Activated CD4-positive, alpha-beta T cell treated with anti-CD3 and anti-CD28 coated beads, Interleukin-2, amount 50 U/mL, for 24 hours (primary cell): ENCODE data around the gene GRID2.
"Not testable (repeated sequence)": the region's sequence is repeated elsewhere in the genome, so short reads cannot be mapped to it uniquely, and the experiment has no call there.

Experiments used
- DNase-seq, 2 donors: peaks; one replicate each; pipeline ENCODE4 v3.0.0-alpha.2; 2020; ENCODE audit warnings: low read depth in 1 of 2, low spot score in 1 of 2

The GRID2 gene

GRCh38 chr4:92305148-92305877 lies 1.5 kb downstream of the GRID2 start:
- DNase-seq, result no peak

GRCh38 chr4:92305878-92306520 lies 2.2 kb downstream of the GRID2 start:
- DNase-seq, result no peak

GRCh38 chr4:92307181-92307580 lies 3.4 kb downstream of the GRID2 start:
- DNase-seq, result no peak

- DNase-seq, result no peak
These were observed 4.1 kb downstream of the GRID2 start for GRCh38 chr4:92307866-92308265.

- DNase-seq, result no peak
These were observed 13.3 kb downstream of the GRID2 start for GRCh38 chr4:92317047-92317446.

- DNase-seq, result no peak
These were observed 24.3 kb downstream of the GRID2 start for GRCh38 chr4:92328095-92328494.

- DNase-seq, result no peak
These were observed 29.2 kb downstream of the GRID2 start for GRCh38 chr4:92333016-92333415.

GRCh38 chr4:92334716-92335350 lies 31.1 kb downstream of the GRID2 start:
- DNase-seq, result no peak

GRCh38 chr4:92339676-92340075 lies 35.9 kb downstream of the GRID2 start:
- no peak for DNase-seq

GRCh38 chr4:92344216-92344615 lies 40.5 kb downstream of the GRID2 start:
- no peak for DNase-seq

GRCh38 chr4:92346289-92346688 lies 42.5 kb downstream of the GRID2 start:
- DNase-seq, result no peak

- DNase-seq, result no peak
These were observed 54.2 kb downstream of the GRID2 start for GRCh38 chr4:92357966-92358365.

GRCh38 chr4:92359491-92359890 lies 55.7 kb downstream of the GRID2 start:
- DNase-seq, result no peak

GRCh38 chr4:92362028-92362427 lies 58.3 kb downstream of the GRID2 start:
- no peak for DNase-seq

GRCh38 chr4:92368653-92369052 lies 64.9 kb downstream of the GRID2 start:
- no peak for DNase-seq

GRCh38 chr4:92381616-92382015 lies 77.8 kb downstream of the GRID2 start:
- DNase-seq, result no peak

- no peak for DNase-seq
These were observed 78.4 kb downstream of the GRID2 start for GRCh38 chr4:92382128-92382527.

- DNase-seq, result no peak
These were observed 83.8 kb downstream of the GRID2 start for GRCh38 chr4:92387459-92388069.

- DNase-seq, result no peak
These were observed 95.3 kb downstream of the GRID2 start for GRCh38 chr4:92399032-92399431.

- not testable (repeated sequence) for DNase-seq
These were observed 99.8 kb downstream of the GRID2 start for GRCh38 chr4:92403525-92403924.

GRCh38 chr4:92406488-92406887 lies 102.7 kb downstream of the GRID2 start:
- no peak for DNase-seq

GRCh38 chr4:92421920-92422319 lies 118.2 kb downstream of the GRID2 start:
- DNase-seq, result no peak
